ENCODE measurements around the gene GSAP.
A peak's percentile ranks its signal among the peaks of the same experiment; 100 is the strongest.

The GSAP gene

GRCh38 chr7:77406421-77406820 lies 9.7 kb downstream of the GSAP start:
- no peak for DNase-seq

GRCh38 chr7:77404641-77405040 lies 11.5 kb downstream of the GSAP start:
- no peak for DNase-seq

DNA sequence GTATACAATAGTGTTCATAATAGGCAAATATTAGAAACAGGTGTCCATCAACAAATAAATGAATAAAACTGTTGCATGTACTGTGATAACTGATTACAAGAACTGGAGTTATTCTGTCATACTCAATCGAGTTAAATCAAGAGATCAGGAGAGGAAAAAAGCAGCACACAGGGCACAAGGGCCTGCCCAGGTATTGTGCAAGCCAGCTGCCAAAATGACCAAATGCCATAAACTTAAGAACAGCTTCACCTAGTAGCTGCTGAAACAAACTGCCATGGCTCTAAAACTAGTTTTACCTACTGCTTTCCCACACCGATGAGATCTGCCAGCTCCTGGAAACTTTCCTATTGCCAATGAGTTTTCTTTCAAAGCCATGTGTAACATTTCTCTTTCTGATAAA lies 12.2 kb downstream of the GSAP start:
- no peak for DNase-seq

GRCh38 chr7:77402818-77403217 lies 13.3 kb downstream of the GSAP start:
- DNase-seq, result no peak

GRCh38 chr7:77401002-77401401 lies 15.1 kb downstream of the GSAP start:
- no peak for DNase-seq

- no peak for DNase-seq
These were observed 16.3 kb downstream of the GSAP start for GRCh38 chr7:77399816-77400215.

GRCh38 chr7:77396894-77397547 lies 19.1 kb downstream of the GSAP start:
- no peak for DNase-seq

- DNase-seq, result peak; percentile 15
These were observed 20.5 kb downstream of the GSAP start for GRCh38 chr7:77395626-77396025.

DNA sequence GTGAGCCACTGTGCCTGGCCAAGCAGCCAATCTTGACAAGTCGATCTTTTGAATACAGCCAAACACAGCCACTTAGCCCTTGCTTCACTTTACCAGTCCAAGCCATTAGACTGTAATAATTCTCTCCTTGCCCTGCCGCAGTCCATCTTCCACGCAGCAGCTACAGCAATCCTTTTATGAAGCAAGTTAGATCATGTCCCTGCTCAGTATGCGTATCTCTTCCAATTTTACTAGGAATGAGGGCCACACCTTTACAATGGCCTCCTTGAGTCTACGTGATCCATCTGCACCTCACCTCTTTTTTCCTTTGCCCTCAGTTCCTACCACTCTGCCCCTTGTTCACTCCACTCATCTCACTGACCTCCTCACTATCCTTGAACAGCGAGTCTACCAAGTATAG lies 22.2 kb downstream of the GSAP start:
- DNase-seq, result no peak

GRCh38 chr7:77393261-77393660 lies 22.9 kb downstream of the GSAP start:
- DNase-seq, result no peak

- no peak for DNase-seq
These were observed 24.9 kb downstream of the GSAP start for GRCh38 chr7:77391230-77391629.

DNA sequence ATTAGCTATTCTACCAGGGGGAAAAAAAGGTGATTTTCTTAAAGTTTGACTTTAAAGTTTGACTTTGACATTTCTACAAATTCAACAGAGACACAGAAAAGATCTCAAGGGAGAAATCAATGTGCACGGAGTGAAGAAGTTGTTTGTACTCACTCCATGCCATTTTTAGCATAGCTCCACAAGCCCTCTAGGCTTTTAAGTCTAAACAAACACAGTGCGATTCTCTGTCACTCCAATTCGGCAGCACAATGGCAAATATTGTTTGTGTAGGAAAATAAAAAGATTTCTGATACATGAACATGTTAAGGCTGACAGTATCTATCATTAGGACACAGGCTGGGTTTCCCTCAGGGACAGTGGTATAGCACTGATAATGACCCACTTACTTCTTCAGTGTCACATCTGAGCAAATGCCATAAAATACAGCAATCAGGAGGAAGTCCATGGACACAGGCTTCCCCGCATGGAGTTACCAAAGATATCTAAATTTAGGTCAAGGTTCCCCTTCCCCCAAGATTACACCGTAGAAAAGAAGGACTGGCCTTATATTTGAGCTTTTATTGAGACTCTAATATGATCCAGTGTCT lies 28.0 kb downstream of the GSAP start:
- no peak for DNase-seq

- DNase-seq, result no peak
These were observed 29.9 kb downstream of the GSAP start for GRCh38 chr7:77386165-77386822.

DNA sequence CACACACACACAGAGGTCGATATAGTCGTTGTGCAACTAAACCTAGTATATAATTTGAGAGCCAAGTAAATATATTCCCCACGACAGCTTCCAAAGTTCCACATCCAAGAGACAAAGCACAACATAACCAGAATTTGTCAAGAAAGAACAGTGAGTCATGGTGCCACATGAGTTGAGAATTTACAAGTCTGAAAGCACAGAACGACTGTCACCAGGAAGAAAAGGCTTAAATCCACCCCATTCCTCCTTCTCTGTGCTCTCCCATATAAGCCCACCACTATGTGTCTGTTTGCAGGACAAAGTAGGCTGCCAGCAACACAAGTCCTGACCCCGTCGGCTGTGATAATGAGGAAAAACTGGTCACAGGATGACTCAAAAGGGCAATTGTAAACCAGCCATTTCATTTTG lies 32.8 kb downstream of the GSAP start:
- no peak for DNase-seq

GRCh38 chr7:77382532-77382931 lies 33.6 kb downstream of the GSAP start:
- DNase-seq, result no peak

GRCh38 chr7:77378584-77378983 lies 37.6 kb downstream of the GSAP start:
- DNase-seq, result no peak

GRCh38 chr7:77370606-77371005 lies 45.5 kb downstream of the GSAP start:
- no peak for DNase-seq

DNA sequence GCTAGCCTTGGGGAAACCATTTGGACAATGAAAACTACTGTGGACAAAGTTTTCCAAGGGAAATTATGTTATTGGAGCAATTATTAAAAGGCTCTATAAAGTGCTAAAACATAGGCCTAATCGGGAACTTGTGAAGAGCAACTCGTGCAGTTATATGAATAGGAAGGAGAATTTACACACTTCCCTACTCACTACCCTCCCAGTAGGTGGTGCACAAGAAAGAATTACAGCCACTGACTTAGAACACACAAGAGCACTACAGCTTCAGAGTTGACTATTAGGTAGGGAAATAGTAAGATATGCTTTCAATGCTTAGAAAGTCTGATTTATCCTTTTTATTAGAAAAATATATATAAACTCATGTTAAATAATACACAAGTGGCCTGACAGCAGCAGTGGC lies 47.2 kb downstream of the GSAP start:
- DNase-seq, result no peak

DNA sequence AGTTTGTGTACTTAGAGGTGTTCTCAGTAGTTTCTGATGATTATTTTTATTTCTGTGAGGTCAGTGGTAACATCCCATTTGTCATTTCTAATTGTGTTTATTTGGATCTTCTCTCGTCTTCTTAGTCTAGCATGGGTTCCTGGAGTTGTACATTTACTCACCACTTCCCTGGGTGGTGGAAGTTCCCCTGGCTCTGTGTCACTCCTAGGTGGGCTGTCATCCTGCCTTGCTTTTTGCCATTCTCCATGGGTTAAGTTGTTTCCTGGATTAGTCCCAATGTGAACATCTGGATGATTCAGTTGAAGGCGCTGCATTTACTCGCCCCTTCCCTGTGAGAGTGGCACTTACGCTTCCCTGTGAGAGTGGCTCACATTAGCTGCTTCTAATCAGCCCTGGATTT lies 48.2 kb downstream of the GSAP start:
- DNase-seq, result no peak

GRCh38 chr7:77362905-77363304 lies 53.2 kb downstream of the GSAP start:
- no peak for DNase-seq

- DNase-seq, result no peak
These were observed 55.2 kb downstream of the GSAP start for GRCh38 chr7:77360969-77361368.

DNA sequence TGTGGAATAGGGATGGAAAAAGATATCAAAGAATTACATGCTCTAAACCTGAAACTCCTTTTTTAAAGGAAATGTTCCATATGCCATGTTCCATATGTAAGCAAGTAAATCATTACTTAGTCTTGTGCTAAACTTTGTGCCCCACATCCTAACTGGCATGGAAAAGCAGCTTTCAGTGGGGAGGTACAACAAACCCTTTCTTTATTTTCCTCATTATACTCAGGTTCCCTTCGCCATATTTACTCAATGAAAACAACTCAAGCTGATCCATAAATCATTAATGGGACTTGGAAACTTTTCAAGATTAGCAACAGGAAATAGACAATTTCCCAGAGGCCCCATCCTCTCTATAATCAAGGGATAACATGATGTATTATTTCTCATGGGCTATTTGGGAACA lies 56.0 kb downstream of the GSAP start:
- DNase-seq, result no peak

GRCh38 chr7:77359599-77359998 lies 56.5 kb downstream of the GSAP start:
- DNase-seq, result no peak

DNA sequence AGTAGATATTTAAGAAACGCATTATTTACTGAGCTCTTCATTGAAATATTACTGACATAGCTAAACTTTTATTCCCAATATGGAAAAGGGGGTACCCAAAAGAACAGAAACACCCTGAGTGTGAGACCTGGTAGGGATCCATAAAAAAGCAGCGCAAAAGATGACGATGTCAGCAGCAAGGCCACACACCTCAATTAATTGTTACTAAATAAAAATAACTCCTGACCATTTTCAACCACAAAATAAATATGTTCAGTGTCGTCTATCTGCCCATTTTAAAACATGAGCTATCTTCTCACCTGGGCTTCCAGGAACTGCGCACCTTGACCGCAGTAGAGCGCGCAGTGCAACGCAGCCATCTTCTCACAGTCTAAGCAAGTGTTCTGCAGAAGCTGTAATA lies 61.2 kb downstream of the GSAP start:
- DNase-seq, result no peak

DNA sequence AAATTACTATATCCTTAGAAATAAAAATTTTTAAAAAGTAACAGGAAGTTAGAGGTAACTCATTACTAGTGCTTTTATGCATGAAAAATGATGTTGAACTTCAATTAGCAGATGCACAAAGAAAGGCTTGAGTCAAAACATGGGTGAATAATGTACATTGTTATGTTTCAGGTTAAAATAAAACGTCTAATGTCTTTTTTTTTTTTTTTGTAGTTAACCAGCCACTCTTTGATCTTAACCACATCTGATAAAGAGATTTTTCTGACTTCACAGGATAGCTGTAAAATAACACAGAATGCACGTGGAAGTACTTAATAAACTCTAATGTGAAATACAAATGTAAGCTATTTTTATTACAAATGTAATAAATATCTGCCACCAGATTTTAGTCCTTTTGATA lies 61.7 kb downstream of the GSAP start:
- no peak for DNase-seq
